Putamen (tissue), 1 donor: Measurements from ENCODE around the gene LAX1.
"Not testable (repeated sequence)": the region's sequence is repeated elsewhere in the genome, so short reads cannot be mapped to it uniquely, and the experiment has no call there.

Experiments
- DNase-seq: peaks from one replicate; pipeline ENCODE4 v3.0.0-alpha.2; 2016; ENCODE audit warnings: low spot score

Gene LAX1, protein sequence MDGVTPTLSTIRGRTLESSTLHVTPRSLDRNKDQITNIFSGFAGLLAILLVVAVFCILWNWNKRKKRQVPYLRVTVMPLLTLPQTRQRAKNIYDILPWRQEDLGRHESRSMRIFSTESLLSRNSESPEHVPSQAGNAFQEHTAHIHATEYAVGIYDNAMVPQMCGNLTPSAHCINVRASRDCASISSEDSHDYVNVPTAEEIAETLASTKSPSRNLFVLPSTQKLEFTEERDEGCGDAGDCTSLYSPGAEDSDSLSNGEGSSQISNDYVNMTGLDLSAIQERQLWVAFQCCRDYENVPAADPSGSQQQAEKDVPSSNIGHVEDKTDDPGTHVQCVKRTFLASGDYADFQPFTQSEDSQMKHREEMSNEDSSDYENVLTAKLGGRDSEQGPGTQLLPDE

DNA sequence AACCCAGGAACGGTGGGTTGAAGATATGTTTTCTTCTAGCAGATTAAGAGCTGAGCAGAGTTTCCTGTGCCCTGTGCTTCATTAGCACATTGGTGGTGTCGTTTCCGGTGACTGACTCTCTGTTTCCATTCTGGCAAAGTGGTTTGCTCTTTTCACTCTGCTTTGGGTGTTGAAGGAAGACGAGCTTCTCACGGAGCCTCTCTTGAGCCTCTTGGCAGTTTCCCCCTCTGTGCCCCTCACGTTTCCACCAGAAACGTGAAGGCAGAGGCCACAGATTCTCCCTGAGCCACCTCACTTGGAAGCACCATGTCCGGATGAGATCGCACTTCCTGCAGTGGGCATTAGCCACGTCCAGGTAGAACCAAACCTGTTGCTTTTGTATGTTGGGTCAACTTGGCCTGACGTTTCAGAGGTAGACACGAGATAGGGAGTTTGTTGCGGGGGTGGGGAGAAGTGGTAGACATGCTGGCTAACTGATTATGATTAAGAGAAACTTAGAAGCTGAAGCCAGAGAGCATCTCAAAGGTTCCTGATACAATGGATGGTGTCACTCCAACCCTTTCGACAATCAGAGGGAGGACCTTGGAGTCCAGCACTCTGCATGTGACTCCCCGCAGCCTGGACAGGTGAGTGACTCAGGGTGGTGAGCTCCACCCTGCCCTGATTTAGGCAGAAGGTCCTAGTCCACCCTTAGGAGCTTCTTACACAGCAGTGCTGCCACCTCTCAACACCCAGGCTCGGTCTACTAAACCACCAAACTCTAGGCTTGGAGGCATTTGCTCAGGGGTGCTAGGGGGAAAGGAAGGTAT lies at the start of gene LAX1:
TSS of gene LAX1 (plus strand) at position 155 of the 809 bp plus-strand sequence. CDS start at position 538, 383 bp downstream.
- DNase-seq = no peak

DNA sequence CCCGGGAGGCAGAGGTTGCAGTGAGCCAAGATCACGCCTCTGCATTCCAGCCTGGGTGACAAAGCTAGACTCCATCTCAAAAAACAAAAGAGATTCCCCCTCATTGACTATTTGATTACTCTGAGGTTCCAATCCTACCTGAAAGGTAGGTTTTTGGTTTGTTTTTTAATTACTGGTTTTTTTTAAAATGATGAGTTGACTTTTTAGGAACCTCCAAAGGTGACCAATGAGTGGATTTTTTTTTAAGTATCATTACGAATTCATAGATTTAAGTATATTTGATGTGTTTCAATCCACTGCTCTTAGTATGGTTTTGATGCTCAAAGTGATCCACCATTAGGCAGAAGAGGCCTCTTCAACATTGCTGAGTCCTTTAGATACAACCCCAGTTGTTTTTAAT lies 47.9 kb upstream of the LAX1 start:
- no peak for DNase-seq

DNA sequence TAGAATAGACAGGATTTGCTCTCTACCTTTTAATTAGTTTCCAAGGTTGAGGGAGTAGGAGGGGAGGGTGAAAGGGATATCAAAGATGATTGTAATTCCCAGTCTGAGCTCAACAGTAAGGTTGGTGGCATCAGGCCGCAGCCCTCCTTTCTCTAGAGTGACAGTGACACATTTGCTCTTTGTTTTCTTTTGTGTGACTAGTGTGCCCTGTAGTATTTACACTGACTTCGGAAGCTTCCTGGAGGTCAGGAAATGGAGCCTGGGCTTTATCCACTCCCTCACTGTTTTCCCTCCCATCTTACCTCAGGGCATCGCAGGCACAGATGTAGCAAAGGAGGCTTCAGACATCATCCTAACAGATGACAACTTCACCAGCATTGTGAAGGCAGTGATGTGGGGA lies 44.7 kb upstream of the LAX1 start:
- no peak for DNase-seq

DNA sequence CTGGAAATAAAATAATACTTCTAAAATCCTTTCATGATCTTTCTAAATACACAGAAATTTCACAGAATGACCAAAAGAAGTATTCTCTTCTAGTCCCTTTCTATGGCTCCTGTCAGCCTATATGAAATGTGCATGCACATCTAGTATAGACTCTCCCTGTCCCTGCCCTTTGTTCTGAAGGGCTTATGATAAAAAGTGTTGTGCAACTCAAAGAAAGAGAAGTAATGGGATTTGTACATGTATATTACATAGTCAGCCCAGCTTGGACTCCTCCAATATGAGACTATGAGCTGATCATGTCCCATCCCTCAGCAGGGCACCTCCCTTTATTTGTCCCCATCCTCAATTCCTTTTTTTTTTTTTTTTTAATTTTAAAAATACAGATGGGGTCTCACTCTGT lies 42.1 kb upstream of the LAX1 start:
- DNase-seq = no peak

DNA sequence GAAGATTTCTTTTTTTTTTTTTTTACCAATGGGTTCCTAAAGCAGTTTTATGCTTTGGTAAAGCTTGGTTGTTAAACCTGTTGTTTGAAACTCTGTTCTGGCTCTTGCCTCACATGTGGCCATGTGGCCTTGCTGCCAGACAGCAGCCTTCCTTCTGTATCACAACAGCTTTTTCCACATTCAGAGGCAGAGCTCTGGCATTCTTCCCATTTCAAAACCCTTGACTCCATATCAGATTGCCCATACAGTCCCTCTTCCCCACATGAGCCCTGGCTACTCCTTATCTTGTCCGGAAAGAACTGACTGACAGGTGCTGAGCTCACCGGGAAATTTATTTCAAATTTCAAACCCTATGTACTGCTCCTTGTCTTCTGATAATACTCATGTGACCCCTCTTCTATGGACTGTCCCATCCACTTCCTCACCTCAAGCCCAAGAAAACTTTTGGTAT lies 38.5 kb upstream of the LAX1 start:
- no peak for DNase-seq

DNA sequence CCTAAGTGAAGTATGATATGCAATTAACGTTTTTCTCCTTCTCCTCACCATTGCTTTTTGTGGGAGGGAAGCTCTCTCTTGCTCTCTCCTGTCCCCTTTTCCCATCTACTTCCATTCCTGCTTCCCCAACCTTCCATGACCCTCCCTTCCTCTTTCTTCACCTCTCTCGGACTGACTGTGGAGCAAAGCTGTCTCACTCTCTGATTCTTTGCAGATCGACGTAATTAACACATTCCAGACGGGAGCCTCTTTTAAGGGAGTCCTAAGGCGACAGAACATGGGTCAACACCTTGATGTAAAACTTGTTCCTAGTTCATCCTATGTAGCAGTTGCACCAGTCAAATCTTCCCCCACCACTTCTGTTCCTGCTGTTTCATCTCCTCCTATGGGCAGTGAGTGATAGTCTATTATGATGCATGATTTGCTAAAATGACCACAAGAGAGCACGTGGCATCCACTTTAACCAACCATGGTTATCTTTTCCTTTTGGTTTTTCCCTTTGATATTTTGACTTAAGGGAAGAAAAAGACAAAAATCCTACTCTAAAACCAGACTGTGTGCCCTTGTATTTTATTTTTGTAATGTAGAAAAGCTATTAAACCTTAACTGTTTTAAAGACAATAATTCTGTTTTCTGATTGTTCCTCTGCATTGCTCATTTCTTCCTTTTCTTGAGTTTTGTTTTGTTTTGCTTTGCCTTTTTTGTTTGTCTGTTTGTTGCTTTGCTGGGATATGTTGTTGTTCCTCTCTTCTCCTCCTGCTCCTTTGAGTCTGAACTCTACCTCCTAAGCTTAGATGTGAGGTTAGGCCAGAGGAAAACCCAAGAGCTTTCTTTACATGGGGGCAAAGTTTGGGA lies 31.7 kb upstream of the LAX1 start:
- DNase-seq = no peak

DNA sequence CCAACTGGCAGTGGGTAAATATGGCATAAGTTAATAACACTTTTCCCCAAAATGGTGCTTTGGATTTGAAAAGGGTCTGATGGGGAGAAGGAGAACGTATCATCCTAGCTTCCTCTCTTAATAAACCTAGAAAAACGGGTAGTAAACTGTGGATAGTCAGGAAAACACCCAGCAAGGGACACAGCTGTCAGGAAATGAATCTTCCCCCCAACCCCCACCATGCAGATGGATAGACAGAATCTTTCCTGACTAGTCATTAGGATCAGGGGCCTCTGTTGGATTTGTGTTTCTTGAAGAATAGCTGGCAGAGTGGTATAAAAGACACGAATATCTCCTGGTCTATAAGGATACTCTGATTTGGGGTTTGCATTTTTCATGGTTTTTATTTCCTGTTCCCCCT lies 22.5 kb upstream of the LAX1 start:
- no peak for DNase-seq

DNA sequence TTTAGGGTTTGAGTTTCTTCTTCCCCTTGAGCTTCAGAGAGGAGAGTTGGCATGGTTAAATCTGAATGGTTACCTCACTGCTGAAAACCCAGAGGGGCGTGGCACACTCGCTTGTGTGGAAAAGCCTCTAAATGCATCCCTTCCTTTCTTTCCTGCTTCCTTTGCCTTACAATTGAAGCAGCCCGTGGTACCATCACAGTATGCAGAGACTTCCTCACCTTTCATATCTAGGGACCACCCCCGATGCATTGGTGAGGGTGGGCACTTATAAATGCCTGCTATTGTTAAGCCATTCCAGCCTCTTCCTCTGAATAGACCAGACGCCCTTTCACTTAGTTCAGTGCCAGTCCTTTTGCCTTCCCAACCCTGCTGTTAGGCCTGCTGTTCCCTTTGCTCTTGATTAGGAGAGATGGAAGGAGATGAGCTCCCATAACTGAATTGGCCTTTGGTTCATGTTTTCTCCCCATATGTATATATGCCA lies 21.9 kb upstream of the LAX1 start:
- DNase-seq = no peak

DNA sequence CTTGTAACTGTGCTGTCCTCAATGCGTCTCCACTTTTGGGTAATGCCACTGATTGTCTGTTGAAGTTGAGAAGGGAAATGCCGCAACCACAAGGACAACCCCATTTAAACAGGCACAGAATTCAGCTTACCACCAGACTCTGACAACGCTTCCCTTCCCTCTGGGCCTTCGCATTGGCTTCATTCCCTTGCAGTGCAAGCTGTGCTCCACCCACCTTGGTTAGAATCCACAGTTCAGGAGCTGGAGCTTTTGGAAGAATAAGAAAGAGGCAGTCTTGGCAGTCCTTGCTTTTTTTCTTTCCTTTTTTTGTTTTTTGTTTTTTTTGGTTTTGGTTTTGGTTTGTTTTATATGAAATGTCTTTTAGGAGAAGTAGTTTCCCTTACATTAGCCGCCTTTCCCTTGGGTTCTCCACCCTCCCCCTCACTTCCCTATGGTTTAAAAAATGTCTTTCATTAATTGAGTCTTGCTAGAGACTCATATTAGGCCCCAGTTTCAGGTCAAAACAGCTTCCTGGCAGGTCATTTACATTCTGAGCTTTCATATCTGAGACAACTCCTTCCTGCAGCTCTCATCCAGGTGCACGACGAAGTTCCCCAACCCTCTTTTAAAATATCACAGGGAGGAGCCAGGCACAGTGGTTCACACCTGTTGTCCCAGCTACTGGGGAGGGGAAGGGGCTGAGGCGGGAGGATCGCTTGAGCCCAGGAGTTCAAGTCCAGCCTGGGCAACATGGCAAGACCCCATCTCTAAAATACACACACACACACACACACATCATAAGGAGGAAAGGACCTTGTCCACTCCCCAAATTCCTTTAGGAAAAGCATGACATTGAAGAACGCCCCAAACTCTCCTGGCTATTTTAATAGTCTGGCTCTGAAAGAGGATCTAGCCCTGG lies 20.7 kb upstream of the LAX1 start:
- peak; percentile 24 for DNase-seq

DNA sequence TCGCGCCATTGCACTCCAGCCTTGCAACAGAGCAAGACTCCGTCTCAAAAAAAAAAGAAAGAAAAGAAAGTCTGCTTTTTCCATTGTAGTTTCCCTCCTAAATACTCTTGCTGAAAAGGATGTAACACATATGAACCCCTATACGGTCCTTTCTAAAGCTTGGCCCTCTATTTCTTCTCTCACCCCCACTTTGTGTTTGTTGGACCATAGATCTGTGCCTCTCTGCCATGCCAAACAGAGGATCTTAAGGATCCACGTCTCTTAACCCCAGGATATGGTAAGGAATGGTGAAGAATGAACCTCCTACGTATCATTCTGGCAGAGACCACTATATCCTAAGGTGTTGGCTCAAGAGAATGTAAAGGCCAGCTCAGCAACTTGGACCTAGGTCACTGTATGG lies 18.7 kb upstream of the LAX1 start:
- no peak for DNase-seq

DNA sequence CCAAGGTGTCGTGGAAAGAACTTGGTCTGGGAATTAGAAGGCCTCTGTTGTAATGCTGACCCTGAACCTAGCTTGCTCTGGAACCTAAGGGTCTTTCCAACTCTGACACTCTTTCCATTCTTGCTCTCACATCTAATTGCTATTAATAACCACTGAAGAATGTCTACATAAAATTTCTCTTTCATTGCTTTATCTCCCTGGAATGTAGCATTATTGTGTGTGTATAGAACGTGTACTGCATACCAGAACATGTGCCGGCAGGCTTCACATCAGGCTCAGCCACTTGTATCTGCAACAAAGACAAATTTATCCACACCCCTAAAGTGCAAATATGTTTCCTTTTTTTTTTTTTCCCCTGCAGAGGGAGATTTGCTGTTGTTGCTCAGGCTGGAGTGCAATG lies 13.9 kb upstream of the LAX1 start:
- DNase-seq = no peak

DNA sequence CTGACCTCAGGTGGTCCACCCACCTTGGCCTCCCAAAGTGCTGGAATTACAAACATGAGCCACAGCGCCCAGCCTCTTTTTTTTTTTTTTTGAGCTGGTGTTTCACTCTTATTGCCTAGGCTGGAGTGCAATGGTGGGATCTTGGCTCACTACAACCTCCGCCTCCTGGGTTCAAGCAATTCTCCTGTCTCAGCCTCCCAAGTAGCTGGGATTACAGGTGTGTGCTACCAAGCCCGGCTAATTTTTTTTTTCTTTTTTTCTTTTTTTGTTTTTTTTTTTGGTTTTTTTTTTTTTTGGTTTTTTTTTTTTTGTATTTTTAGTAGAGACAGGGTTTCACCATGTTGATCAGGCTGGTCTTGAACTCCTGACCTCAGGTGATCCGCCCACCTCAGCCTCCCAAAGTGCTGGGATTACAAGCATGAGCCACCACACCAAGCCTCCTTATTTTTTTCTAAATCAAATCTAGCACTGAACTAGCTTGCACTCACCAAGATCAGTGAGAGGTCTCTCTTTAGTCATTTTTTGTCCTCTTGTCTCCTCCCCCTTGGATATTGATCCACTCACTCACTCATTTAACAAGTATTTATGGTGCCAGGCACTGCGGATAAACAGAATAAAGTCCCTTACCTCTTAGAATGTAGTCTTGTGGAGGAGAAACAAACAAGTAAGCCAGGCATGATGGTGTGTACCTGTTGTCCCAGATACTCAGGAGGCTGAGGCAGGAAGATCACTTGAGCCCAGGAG lies 13.2 kb upstream of the LAX1 start:
- DNase-seq = not testable (repeated sequence)

DNA sequence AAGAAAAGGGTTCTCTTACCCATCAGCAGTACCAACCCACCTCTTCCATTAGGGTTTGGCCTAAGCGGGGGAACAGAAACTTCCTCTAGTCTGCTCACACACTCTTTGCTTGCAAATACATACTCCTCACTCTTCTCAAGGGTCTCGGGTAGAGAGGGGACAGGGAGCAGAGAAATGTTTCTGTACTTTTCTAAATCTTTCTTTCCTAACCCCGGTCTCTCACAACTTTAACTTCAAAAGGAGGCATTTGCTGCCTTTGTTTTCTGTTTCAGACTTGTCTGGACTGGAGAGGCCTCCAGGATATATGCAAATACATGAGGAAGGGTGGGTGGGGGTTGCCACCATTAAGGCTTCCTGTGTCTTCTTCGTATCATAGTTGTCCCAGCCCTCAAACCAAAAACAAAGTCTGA lies 10.5 kb upstream of the LAX1 start:
- DNase-seq = no peak

DNA sequence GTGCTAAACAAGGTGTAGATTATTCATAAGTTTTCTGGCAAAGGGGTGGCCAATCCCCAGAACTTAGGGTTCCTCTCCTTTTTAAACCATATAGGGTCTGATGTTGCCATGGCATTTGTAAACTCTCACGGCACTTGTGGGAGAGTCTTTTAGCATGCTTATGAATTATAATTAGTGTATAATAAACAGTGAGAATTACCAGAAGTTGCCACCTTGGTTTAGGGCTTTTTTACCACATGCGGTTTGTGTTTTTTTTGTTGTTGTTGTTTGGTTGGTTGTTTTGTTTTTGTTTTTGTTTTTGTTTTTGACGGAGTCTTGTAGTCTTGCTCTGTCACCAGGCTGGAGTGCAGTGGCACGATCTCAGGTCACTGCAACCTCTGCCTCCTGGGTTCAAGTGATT lies 8.9 kb upstream of the LAX1 start:
- no peak for DNase-seq

DNA sequence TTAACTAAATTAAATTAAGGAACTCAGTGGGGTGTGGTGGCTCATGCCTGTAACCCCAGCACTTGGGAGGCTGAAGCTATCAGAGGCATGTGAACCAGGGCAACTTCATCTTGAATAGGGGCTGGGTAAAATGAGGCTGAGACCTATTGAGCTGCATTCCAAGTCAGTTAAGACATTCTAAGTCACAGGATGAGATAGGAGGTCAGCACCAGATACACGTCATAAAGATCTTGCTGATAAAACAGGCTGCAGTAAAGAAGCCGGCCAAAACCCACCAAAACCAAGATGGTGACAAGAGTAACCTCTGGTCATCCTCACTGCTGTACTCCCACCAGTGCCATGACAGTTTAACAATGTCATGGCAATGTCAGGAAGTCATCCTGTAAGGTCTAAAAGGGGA lies 6.2 kb upstream of the LAX1 start:
- not testable (repeated sequence) for DNase-seq

DNA sequence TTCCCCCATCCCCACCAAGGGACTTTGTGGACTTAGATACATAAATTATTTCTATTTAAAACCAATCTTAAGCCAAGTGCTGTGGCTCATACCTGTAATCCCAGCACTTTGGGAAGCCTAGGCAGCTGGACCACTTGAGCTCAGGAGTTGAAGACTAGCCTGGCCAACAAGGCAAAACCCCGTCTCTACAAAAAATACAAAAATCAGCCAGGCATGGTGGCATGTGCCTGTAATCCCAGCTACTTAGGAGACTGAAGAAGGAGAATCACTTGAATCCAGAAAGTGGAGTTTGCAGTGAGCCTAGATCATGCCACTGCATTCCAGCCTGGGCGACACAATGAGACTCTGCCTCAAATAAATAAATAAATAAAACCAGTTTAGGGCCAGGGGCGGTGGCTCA lies 4.5 kb upstream of the LAX1 start:
- DNase-seq = no peak

DNA sequence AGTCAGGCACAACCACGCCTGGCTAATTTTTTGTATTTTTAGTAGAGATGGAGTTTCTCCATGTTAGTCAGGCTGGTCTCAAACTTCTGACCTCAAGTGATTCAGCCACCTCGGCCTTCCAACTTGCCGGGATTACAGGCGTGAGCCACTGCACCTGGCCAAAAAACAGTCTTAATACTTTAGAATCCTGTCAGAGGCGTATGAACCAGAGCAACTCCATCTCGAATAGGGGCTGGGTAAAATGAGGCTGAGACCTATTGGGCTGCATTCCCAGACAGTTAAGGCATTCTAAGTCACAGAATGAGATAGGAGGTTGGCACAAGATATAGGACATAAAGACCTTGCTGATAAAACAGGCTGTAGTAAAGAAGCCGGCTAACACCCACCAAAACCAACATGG lies 3.0 kb upstream of the LAX1 start:
- DNase-seq = not testable (repeated sequence)

DNA sequence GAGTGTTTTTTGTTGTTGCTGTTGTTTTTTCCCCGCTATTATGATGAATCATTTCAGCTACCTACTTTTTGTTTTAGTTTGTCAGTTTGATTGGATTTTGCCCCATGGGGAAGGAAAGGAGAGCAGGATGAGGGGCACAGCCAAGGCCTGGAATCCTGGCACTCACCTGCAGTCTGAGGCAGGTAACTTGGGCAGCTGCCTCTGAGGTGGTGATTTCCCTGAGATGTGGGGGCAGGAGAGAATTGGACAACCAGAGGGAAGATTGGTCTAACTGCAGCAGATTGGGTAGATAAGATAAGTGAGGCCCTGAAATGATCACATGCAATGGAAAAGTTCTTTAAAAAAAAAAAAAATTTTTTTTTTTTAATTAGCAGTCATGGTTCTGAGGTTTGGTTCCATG lies 1.5 kb upstream of the LAX1 start:
- no peak for DNase-seq

DNA sequence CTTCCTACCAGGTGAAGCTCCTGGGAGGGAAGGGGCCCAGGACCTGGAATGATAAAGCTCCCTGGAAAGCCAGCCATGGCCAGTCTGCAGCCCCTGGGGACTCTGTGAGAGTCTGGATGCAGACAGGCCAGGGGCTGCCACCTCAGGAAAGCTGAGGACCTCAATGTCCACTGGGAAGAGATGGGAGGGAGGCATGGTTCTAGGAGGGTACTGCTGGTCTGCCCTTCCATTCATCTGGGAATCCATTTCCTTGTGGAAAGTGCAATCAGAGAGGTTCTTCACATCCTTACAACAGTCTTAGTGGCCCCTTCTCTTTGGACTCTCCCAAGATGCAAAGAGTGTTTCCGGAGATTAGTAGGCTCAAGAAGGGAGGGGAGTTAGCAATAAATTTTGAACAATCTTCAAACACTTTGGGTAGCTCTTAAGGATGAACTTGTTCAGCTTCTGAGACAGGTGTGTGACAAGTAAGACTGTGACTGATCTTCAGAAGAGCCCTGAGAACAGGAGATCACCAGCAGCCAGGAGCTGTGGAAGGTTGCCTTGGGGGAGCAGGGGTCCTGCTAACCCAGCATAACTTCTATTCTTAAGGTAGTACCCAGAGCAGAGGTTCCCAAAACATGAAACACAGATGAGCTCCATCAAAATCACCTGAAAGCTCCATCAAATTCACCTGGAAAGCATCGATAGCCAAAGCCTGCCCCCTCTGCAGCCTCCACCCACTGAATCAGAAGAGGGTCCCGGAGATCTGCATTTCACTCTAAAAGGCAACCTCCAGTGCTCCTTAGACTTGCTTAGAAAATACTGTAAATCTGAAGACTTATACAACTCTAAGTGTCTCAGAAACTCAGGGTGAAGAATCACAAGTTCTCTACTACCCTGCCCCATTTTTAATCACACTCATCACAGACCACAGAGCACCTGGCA lies 616 bp upstream of the LAX1 start:
- no peak for DNase-seq
